Measurements from ENCODE around the gene RND3.

RND3 gene

DNA sequence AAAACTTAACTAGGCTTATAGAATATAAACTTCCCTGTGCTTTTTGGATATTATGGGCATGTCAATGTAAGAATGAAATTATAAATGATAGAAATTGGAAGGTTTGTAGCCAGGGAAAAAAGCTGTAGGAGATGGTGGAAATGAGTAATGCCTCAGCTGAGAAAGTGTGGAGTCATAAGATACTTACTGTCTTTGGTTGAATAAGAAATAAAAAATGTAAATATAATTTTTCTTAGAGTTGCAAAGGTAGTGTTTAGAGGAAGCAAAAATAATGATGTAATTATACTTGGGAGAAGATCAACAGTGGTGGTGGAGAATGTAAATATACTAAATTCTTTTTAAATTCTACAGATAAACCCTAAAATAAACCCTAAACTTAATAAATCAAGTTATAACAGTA, 26.2 kb upstream of the RND3 start:
- no peak for TF ChIP-seq GATA1 (IDR thresholded peaks at IDR 0.05; ENCODE audit: low read depth, low read length)
- no peak for TF ChIP-seq POLR2A (IDR thresholded peaks at IDR 0.05; ENCODE audit: low read length)
- no peak for DNase-seq

DNA sequence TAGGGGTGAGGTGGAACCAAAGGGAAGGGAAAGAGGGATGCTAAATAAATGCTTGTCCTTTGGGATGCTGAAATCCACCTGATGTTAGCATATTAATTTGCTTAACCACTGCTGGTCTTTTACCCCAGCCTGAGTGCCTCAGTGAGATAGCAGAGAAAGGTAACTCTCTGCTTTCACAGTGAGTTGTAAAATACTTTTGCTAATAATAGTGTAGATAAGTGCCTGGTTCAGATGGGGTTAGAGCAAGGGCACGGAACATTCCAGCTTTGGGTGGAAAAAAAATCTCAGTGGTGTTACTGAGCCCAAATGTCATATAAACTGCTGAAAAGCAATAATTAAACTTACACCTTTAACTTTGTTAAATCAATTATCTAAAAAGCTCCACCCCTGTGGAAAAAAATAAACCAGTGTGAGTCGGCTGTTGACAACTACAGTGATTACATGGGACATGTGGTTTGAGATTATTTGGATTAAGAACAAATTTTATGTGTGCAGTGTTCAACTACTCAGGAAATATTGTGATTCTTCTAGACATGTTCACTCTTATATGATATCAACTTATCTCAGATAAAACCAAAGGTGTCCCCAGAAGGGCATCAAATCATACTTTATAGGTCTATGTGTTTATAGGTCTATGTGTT, 21.1 kb upstream of the RND3 start:
- TF ChIP-seq GATA1 (IDR thresholded peaks at IDR 0.05; ENCODE audit: low read depth, low read length) (no peak), POLR2A (IDR thresholded peaks at IDR 0.05; ENCODE audit: low read length) (no peak)
- no peak for DNase-seq

DNA sequence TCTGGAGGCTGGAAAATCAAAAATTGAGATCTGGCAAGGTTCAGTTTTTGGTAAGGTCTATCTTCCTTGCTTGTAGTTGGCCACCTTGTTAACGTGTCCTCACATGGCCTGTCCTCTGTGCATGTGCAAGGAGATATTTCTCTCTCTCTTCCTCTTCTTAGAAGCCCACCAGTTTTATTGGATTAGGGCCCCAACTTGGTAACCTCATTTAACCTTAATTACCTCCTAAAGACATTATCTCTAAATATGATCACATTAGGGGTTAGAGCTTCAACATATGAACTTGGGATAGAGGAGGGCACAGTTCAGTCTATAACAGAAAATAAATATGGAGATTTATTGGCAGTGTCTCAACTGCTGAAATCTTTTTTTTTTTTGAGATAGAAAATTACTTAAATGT, 19.6 kb upstream of the RND3 start:
- TF ChIP-seq GATA1 (IDR thresholded peaks at IDR 0.05; ENCODE audit: low read depth, low read length) (no peak), POLR2A (IDR thresholded peaks at IDR 0.05; ENCODE audit: low read length) (no peak)
- DNase-seq: no peak

DNA sequence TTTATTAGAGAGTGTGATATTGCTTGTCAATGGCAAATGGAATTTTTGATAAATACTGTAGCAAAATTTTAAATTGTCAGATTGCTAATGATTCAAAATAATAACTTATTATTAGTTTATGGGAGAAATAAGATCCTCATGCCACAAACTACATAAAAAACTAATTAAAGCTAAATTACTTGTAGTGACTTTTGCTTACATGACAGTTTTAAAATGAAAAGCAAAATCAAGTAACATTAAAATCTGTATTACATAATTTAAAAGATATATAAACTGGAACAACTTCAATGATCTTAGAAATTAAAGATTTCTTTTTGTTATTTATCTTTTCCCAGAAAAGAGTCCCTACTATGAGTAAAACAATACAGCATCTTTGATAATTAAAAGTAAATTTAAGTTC, 17.7 kb upstream of the RND3 start:
- no peak for DNase-seq
- TF ChIP-seq POLR2A (IDR thresholded peaks at IDR 0.05; ENCODE audit: low read length) (no peak), GATA1 (IDR thresholded peaks at IDR 0.05; ENCODE audit: low read depth, low read length) (no peak)

DNA sequence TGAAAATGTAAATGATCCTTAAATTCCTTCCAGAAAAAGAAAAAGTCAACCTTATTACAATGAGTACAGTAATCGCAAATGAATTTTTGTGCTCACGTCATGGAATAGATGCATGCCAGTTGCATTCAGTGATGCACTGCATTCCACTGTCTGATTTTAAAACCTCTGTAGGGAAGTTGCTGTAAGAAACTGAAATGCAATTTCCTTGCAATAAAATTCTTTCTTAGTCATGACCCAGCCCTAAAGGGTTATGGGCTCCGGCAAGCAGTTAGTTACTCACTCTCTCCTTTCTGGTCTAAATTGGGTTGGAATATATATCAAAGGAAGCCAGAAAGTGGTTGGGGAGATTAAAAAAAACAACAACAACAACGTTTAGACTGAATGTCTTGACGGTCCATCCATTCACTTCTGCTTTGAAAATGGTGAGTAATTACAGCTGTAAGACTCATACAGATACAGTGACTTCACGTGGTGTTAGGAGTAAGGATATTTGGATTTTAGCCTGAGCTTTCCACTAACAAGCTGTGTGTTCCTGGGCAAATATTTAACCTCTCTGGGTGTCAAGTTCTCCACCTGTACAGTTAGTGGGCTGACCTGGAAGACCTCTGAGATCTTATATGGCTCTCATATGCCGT, 8.6 kb upstream of the RND3 start:
- TF ChIP-seq POLR2A (IDR thresholded peaks at IDR 0.05; ENCODE audit: low read length): no peak
- TF ChIP-seq GATA1 (IDR thresholded peaks at IDR 0.05; ENCODE audit: low read depth, low read length): no peak
- no peak for DNase-seq

DNA sequence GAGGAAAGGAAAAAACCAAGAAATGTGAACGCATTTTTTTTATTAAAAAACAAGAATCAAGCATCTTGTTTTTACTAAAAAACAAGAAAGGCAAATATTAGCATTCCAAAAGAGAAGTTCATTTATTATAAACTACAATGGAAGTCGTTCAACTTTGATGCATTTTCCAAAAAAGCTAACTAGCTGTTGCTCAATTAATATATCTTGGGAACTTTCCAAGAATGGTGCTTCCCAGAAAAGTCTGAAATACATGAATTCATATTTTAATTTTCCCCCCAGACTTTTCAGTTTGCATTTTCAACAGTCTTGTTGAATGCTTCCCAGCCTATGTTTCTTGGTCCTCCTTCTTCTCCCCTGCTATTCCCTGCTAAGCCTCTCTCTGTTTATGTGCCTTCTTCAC, 7.5 kb upstream of the RND3 start:
- no peak for TF ChIP-seq POLR2A (IDR thresholded peaks at IDR 0.05; ENCODE audit: low read length)
- no peak for TF ChIP-seq GATA1 (IDR thresholded peaks at IDR 0.05; ENCODE audit: low read depth, low read length)
- DNase-seq: no peak

DNA sequence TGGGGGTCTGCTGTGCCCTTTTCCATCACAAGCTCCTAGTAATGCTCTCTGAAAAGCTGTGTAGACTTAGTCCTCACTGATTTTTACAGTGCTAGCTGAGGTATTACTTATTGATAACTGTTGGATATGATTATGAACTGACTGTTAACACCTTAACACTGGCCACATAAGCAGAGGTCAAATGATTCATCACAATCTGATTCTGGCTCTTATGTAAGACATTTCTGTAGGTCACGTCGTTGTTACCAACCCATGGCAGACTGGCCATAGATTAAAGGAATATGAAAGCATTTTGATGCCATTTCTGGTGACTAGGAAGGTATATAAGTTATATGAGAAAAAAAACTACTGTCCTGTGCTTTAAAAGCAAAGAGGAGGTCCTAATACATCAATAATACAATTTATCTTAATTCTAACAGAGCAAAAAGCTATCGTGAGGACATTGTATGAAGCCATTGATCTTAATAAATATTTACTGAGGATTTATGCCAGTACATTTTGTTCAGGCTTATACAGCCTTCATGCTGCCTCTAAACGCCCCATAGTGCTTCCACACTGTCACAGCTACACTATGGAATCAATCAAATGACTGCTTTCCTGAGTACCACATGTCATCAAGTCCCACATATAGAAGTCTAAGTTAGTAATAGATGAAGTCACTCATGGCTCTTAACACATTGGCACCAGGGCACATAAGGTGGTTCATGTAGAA, 6.9 kb upstream of the RND3 start:
- TF ChIP-seq POLR2A (IDR thresholded peaks at IDR 0.05; ENCODE audit: low read length) (no peak), GATA1 (IDR thresholded peaks at IDR 0.05; ENCODE audit: low read depth, low read length) (no peak)
- DNase-seq: no peak

DNA sequence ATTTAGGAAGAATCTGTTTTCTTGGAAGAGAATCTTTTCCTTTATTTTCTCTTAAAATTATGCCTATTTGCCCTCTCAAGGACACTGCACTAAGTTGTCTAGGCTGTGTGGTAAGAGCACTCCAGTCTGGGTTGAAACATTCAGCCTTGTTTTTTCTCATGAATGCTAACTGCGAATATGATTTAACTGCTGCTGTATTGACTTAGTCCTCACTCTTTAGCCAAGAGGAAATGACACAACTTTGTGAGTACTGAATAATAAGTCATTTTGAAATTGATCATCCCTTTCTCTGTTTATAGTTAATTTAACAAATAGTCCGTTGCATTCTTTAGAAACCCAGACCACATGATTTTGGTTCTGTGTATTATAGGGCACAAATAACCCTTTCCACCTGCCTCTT, 4.5 kb upstream of the RND3 start:
- DNase-seq: no peak
- TF ChIP-seq POLR2A (IDR thresholded peaks at IDR 0.05; ENCODE audit: low read length) (no peak), GATA1 (IDR thresholded peaks at IDR 0.05; ENCODE audit: low read depth, low read length) (no peak)

GRCh38 chr2:150491430-150491829, 4.0 kb upstream of the RND3 start:
- TF ChIP-seq POLR2A (IDR thresholded peaks at IDR 0.05; ENCODE audit: low read length): no peak
- TF ChIP-seq GATA1 (IDR thresholded peaks at IDR 0.05; ENCODE audit: low read depth, low read length): no peak

GRCh38 chr2:150490466-150490865, 3.0 kb upstream of the RND3 start:
- TF ChIP-seq GATA1 (IDR thresholded peaks at IDR 0.05; ENCODE audit: low read depth, low read length): no peak
- TF ChIP-seq POLR2A (IDR thresholded peaks at IDR 0.05; ENCODE audit: low read length): no peak
- no peak for DNase-seq

More at GRCh38 chr2:150491430-150491829, 4.0 kb upstream of the RND3 start:
- DNase-seq: no peak

- no peak for DNase-seq
- no peak for TF ChIP-seq GATA1 (IDR thresholded peaks at IDR 0.05; ENCODE audit: low read depth, low read length)
- no peak for TF ChIP-seq POLR2A (IDR thresholded peaks at IDR 0.05; ENCODE audit: low read length)
Measured at GRCh38 chr2:150486539-150487484, 655 bp downstream of the RND3 start.

DNA sequence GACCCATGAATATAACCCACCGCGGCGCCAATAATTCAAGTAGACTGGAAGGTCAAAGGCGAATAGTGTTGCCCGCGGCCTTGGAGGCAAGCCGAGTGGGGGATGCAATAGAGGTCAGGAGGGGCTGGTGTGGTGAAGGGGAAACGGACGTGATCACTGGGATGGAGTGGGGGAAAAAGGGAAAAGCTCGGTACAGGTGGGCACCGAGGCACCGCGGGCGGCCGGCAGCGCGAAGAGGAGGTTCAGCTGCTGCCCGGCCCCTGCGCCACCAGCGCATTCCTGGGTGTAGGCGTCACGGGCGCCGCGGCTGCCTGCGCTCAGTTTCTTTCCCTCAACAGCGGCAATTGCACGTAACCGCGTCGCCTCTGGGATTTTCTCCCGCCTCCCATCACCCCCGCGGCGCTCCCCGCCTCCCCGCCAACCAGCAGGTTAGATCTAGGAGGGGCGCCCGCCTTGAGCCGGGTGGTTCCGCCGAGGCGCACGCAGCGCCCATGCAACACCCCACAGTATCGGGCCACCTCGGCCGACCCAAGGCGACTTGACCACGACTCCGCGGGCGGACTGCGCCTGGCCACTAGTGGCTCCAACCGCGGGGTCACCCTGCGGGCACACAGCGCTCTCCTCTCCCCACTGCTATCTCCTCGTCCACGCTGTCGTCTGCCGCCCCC, 1.5 kb downstream of the RND3 start:
- TF ChIP-seq POLR2A (IDR thresholded peaks at IDR 0.05; ENCODE audit: low read length) (no peak), GATA1 (IDR thresholded peaks at IDR 0.05; ENCODE audit: low read depth, low read length) (no peak)
- DNase-seq: no peak
